Islet precursor cell (in vitro differentiated cells): ENCODE results near the gene KLLN.
"Not testable (repeated sequence)": the region's sequence is repeated elsewhere in the genome, so short reads cannot be mapped to it uniquely, and the experiment has no call there.

ENCODE experiments used
- DNase-seq: peaks from one replicate; pipeline ENCODE4 v3.0.0-alpha.2; 2018

Gene KLLN

GRCh38 chr10:87865241-87865881 lies 2.0 kb upstream of the KLLN start:
- no peak for DNase-seq

DNA sequence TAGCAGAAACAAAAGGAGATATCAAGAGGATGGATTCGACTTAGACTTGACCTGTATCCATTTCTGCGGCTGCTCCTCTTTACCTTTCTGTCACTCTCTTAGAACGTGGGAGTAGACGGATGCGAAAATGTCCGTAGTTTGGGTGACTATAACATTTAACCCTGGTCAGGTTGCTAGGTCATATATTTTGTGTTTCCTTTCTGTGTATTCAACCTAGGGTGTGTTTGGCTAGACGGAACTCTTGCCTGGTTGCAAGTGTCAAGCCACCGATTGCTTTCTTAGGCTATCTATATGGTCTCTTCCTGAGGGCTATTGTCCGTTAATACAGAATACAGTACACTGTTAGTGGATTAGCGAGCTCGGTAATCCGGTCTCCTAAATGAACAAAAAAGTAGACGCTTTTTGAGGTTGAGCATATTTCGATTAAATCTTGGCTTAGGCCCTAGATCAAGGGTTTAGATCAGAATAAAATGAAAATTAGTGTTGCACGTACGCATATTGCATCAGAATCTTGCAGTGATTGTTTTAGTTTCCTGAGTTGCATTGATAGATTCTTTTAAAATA lies 1.2 kb upstream of the KLLN start:
- no peak for DNase-seq

DNA sequence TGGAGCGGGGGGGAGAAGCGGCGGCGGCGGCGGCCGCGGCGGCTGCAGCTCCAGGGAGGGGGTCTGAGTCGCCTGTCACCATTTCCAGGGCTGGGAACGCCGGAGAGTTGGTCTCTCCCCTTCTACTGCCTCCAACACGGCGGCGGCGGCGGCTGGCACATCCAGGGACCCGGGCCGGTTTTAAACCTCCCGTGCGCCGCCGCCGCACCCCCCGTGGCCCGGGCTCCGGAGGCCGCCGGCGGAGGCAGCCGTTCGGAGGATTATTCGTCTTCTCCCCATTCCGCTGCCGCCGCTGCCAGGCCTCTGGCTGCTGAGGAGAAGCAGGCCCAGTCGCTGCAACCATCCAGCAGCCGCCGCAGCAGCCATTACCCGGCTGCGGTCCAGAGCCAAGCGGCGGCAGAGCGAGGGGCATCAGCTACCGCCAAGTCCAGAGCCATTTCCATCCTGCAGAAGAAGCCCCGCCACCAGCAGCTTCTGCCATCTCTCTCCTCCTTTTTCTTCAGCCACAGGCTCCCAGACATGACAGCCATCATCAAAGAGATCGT lies 690 bp upstream of the KLLN start:
- peak; percentile 65 for DNase-seq

DNA sequence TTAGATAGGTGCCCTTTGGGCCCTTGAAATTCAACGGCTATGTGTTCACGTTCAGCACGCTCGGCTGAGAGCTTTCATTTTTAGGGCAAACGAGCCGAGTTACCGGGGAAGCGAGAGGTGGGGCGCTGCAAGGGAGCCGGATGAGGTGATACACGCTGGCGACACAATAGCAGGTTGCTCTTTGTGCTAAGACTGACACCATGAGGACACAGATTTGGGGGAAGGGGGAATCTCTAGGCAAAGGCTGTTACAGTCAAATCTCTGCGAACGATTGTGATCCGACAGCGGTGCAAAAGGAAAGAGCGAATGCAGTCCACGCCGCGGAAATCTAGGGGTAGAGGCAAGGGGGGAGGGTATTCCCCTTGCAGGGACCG lies 667 bp downstream of the KLLN start:
- DNase-seq = no peak

- peak; percentile 97 for DNase-seq
Observed at GRCh38 chr10:87861953-87862678, 1.2 kb downstream of the KLLN start.

GRCh38 chr10:87861566-87861952 lies 1.8 kb downstream of the KLLN start:
- DNase-seq = peak; percentile 85

DNA sequence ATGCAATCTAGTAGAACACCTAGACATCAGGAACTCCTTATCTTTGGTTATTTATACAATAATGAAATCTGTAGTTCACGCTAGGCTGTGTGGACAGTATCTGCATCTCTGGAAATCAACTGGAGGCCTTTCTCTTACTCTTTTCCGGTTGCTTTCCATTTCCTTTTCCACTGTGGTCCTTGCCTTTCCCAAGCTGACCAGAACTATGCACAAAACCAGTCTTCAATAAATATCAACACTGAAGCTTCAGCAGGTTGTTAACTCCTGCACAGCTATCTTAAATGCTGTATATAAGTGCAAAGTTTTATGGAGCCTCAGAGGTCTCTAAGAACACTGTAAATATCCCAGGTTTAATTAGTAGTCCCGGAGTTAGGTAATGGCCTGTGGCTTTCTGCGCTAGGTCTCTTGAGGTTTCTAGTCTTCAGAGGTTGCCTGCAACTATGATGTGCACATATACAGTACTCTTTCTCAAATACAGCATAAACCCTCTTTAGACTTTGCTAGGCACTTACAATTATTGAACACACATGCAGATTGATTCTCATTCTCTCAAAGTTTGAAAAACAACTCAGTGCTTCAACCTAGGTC lies 2.4 kb downstream of the KLLN start:
- DNase-seq = no peak

DNA sequence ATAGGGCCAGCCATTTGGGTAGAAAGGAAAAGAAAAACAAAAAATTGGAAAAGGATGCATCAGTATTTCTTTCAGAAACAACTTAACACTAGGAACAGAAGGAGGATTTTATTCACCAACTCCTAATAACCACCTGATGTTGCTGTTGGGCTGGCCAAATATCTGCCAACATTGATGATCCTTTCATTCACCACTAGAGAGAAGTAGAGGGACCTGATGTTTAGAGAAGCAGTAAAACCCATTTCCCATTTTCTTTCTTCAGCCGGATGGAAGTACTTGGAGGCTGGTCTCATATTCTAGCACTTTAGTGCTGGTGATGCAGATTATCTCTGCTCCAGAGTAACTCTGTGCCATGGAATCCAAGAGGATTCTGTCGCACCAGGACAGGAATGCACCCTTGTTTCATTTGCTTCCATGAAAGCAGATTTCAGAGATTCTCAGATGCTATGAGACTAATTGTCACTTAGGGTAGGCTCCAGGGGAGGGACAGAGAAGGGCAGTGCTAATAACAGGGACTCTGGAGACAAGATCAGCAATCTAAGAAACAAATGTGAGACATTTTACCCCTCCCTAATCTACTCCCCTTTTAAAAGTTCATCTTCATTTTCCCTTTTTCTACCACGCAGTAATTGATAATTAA lies 3.1 kb downstream of the KLLN start:
- DNase-seq = no peak

DNA sequence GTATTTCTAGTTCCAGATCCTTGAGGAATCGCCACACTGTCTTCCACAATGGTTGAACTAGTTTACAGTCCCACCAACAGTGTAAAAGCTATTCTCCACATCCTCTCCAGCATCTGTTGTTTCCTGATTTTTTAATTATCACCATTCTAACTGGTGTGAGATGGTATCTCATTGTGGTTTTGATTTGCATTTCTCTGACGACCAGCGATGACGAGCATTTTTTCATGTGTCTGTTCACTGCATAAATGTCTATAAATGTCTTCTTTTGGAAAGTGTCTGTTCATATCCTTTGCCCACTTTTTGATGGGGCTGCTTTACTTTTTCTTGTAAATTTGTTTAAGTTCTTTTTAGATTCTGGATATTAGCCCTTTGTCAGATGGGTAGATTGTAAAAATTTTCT lies 7.7 kb downstream of the KLLN start:
- DNase-seq = not testable (repeated sequence)

DNA sequence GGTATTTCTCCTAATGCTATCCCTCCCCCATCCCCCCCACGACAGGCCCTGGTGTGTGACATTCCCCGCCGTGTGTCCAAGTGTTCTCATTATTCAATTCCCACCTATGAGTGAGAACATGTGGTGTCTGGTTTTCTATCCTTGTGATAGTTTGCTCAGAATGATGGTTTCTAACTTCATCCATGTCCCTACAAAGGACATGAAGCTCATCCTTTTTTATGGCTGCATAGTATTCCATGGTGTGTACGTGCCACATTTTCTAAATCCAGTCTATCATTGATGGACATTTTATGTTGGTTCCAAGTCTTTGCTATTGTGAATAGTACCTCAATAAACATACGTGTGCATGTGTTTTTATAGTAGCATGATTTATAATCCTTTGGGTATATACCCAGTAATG lies 8.1 kb downstream of the KLLN start:
- DNase-seq = not testable (repeated sequence)

GRCh38 chr10:87852089-87852488 lies 11.2 kb downstream of the KLLN start:
- DNase-seq = no peak

- DNase-seq = peak; percentile 81
Observed at GRCh38 chr10:87850742-87851205, 12.6 kb downstream of the KLLN start.

DNA sequence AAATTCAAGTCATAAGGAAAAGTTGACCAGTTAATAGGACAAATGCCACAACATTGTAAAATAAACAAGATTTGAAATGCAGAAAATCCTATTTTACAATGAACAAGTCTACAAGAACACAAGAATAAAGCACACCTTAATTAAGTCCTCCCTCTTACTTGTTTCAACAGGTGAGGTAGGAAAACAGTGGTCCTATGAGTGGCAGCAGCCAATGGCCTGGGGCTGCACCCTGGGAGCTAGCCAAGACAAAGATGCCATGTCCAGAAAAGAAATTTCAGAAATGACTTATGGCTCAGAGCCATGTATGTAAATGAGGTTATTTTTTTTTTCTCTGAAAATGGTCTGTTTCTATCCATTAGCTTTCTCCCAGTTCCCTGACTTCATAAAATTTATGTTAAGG lies 14.3 kb downstream of the KLLN start:
- no peak for DNase-seq

DNA sequence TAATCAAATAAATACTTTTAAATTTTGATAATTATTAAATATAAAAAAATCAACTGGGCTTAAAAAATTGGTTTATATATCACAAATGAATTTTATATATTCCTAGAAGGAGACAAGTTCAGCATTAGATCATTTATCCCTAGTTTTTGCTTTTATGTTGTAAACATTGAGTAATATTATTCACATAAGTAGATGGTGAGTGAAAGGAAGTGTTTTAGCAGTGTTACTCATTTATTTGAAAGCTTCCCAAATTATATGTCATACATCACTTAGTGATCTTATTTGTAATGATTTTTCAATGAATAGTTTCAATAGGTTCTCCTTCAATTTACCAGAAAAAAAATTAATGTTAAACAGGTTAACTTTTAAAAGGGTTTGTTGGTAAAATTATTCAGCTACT lies 15.8 kb downstream of the KLLN start:
- DNase-seq = no peak

DNA sequence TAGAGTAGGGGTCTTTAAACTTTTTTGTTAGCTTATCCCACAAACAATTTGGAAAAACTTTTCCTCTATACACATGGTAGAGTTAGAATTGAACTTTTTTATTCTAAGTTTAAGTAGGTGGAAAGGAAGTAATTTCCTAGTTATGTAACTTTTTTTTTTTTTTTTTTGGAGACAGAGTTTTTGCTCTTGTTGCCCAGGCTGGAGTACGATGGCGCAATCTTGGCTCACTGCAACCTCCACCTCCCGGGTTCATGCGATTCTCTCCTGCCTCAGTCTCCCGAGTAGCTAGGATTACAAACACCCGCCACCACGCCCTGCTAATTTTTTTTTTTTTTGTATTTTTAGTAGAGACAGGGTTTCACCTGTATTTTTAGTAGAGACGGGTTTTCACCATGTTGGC lies 16.6 kb downstream of the KLLN start:
- not testable (repeated sequence) for DNase-seq

- peak; percentile 60 for DNase-seq
Observed at GRCh38 chr10:87846023-87846422, 17.3 kb downstream of the KLLN start.

- DNase-seq = no peak
Observed at GRCh38 chr10:87845624-87845998, 17.7 kb downstream of the KLLN start.

- no peak for DNase-seq
Observed at GRCh38 chr10:87844837-87845623, 18.3 kb downstream of the KLLN start.

DNA sequence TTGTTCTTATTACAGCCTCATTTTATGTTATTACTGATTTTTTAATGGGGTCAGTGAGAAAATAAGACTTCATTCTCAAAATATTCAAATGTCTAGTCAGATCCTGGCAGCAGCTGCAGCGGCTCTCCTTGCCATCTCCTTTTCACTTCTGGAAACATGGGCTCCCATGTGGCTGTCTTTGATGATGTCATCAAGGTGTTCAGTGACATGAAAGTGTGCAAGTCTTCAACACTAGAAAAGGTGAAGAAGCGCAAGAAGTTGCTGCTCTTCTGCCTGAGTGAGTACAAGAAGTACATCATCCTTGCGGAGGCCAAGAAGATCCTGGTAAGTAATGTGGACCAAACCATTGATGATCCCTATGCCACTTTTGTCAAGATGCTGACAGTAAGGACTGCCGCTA lies 19.6 kb downstream of the KLLN start:
- DNase-seq = no peak

DNA sequence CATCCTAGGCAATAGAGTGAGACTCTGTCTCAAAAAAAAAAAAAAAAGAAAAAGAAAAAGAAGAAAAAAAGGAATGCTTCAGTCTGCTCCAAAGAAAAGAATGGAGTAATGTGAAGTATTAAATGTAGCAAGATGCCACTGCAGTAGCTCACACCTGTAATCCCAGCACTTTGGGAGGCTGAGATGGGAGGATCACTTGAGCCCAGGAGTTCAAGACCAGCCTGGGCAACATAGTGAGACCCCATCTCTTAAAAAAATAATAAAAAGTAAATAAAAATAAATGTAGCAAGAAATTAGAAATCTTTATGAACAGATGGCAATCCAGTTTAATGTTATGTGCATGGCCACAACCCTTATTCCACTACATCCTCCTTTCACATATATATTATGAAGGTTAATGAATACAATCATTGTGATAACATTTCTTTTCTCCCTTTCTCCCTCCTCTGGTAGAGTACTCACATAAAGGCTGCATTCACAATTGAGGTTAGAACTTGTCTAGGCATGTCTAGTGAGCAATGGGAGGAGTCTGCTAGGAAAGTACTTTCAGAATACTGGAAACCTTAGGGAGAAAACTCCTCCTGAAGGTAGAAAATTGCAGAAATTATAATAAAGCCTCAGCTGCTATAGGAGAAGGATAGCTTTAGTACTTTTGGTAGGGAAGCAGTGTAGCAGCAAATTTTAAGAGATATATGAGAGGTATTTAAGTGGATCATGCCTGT lies 20.4 kb downstream of the KLLN start:
- no peak for DNase-seq

GRCh38 chr10:87842220-87842641 lies 21.1 kb downstream of the KLLN start:
- peak; percentile 63 for DNase-seq

- no peak for DNase-seq
Observed at GRCh38 chr10:87841186-87841585, 22.1 kb downstream of the KLLN start.
